Ishikawa (cell line): ENCODE results near the gene NANOS3.

ENCODE experiments used
- CEBPB ChIP-seq: IDR thresholded peaks from 2 replicates; pipeline ENCODE4 v1.6.1; 2012
- RAD21 ChIP-seq: IDR thresholded peaks from 2 replicates; pipeline ENCODE4 v1.6.1; 2012; ENCODE audit warnings: low read depth

GRCh38 chr19:13906910-13907309, 30.0 kb downstream of the NANOS3 start:
- no peak for TF ChIP-seq CEBPB
- TF ChIP-seq RAD21, result no peak
